Activated effector memory CD4-positive, alpha-beta T cell treated with Interleukin-2 at 50 U/mL for 16 hours (primary cell): Measurements from ENCODE around the gene CAB39.
A peak's percentile ranks its signal among the peaks of the same experiment; 100 is the strongest.
"Not testable (repeated sequence)": the region's sequence is repeated elsewhere in the genome, so short reads cannot be mapped to it uniquely, and the experiment has no call there.

Experiments
- DNase-seq: peaks from one replicate; pipeline ENCODE4 v3.0.0-alpha.2; 2020

The CAB39 gene

DNA sequence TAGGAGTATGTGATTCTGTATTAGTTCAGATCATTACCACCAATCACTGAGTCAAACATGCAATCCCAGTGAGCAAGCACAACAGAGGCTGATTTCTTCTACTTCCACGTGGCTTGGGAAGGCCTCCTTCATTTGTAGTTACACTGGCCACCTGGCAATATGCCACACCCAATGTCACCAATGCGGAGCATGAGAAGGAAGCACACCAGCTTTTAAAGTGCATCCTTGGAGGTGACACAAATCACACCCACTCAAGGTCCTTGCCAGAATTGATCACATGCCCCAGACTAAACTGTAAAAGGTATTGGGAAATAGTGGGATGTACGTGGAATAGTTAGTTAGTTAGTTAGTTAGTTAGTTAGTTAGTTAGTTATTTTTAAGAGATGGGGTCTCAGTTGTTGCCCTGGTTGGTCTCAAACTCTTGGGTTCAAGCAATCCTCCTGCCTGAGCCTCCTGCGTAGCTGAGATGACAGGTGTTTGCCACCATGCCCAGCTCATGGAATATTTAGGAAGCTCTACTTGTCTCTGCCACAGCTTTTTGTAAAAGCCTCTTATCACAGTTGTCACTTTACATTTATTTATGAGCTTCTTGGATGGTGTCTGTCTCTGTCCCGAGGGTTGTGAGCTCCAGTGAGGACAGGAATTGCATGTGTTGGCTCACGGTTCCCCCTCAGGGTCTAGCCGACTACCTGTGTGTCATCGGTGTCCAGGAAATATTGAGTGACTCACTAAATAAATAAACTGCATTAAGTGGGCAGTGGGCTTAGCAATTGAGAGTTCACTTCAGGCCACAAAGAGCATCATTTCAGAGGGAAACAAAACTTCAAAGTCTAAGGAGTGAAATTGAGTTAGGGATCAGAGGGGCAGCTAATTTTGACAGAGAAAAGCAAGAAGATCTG, 28.1 kb upstream of the CAB39 start:
- DNase-seq, result no peak

- DNase-seq, result no peak
Measured at GRCh38 chr2:230685178-230685577, 27.5 kb upstream of the CAB39 start.

DNA sequence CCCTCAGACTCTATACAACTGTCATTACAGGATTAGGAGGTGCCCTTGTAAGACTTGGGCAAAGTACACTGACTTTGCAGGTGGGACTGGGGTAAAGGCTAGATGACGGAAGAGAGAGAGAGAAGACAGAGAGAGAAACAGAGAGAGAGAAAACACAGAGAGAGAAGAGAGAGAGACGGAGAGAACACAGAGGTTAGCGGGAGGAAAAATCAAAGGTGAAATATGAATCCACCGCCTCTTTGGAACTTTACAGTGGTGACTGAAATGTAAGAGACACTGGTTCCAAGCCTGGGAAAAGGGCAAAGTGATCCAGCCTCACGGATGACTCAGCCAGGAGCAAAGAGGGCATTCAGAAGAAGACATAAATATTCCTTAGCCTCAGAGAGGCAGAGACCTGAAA, 25.1 kb upstream of the CAB39 start:
- no peak for DNase-seq

- DNase-seq, result no peak
Measured at GRCh38 chr2:230688490-230688889, 24.2 kb upstream of the CAB39 start.

- no peak for DNase-seq
Measured at GRCh38 chr2:230690439-230690838, 22.2 kb upstream of the CAB39 start.

DNA sequence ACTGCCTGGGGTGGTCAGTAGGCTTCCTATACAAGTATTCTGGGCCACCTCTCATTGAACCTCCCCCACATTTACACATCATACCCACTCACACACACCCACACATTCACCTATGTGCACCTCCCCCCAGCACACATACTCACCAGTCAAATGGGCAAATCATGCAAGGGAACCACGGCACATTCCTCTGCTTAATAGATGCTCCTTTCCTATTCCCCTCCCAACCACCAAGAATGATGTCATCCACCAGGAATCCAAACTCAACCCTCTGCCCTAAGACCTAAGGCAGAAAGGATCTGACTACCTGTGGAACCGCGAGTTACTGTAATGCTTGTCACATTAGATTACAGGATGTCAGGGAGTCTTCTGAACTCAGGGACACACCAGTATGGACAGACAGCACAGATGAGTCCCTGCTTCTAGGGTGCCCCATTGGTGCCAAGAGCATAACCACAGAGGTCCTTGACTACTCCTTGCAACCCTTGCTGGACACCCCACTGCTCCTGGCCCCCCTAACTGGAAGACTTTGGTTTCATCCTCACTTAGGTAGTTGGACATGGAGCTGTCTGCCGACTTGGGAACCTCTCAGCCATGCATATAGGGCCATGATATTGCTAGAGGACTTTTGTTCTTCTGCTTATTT, 21.5 kb upstream of the CAB39 start:
- DNase-seq, result no peak

DNA sequence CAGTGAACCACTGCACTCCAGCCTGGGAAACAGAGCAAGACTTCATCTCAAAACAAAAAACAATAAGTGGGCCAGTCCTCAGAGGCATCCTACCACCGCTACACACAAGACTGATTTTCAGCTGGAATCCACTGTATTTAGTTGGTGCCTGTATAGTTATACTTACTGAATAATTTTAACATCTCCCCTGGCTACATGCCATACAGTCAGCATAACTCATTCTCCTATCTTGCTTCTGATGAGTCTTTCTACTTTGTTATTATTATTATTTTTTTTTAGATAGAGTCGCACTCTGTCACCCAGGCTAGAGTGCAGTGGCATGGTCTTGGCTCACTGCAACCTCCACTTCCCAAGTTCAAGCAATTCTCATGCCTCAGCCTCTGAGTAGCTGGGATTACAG, 19.9 kb upstream of the CAB39 start:
- no peak for DNase-seq

DNA sequence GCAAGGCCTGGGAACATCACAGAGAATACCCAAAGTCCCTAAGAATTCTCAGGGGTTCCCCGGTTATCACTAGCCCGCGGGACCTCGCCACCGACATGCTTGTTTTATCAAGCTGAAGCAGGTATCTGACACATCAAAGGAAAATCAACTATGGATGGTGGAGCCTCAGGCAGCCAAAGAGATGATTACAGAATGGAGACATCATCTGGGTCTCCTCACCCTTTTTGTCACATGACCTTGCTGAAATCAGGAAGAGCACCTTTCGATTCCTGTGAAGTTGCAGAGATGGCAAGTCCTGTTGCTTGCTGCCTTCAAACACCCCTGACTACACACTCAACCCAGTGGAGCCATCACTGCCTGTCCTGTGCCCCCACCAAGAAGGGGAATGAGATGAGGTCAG, 19.2 kb upstream of the CAB39 start:
- DNase-seq, result no peak

- DNase-seq, result no peak
Measured at GRCh38 chr2:230694241-230694640, 18.4 kb upstream of the CAB39 start.

DNA sequence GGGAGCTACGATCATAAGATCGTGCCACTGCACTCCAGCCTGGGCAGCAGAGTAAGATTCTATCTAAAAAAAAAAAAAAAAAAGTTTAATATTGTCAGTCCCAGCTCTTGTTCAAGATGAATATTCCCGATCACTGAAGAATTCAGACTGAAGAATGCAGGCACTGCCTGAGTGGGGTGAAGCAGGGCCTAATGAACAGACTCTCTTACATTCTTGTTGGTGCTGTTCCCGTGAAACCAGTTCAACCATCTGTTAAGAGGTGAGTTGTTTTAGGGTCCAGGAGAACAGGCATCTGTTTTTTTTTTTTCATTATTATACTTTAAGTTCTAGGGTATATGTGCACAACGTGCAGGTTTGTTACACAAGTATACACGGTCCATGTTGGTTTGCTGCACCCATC, 17.1 kb upstream of the CAB39 start:
- no peak for DNase-seq

- no peak for DNase-seq
Measured at GRCh38 chr2:230696670-230697069, 16.0 kb upstream of the CAB39 start.

DNA sequence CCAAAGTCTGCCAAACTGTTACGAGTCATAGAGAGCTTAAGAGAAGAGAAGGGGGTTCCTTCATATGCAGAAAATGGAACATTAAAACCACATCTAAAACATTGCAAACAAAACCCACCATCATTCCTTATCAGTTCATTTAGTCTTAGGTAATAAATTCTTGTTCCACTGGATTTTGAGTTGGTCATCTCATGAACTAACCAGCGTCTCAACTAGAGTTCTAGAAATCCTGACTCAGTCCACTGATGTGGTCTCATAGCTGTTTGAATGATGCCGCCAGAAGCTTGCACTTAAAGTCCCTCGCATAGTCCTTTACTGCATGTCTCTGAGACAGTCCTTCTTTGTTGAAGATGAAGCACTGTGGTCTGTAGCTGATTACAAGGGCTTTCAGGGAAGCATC, 15.0 kb upstream of the CAB39 start:
- DNase-seq, result no peak

GRCh38 chr2:230698753-230699152, 13.9 kb upstream of the CAB39 start:
- DNase-seq, result not testable (repeated sequence)

DNA sequence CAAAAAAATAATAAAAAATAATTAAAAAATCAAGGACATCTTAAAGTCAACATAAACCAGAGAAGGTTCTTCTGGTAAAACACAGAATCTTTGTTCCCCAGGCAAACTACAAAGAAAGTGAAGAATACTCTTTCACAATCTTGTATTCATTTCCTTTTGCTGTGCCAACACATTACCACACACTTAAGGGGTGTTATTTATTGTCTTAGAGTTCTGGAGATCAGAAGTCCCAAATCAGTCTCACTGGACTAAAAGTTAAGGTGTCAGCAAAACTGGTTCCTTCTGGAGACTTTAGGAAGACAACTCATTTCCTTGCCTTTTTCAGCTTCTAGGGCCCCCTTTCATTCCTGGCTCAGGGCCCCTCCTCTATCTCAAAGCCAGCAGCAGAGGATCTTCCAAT, 12.2 kb upstream of the CAB39 start:
- DNase-seq, result no peak

DNA sequence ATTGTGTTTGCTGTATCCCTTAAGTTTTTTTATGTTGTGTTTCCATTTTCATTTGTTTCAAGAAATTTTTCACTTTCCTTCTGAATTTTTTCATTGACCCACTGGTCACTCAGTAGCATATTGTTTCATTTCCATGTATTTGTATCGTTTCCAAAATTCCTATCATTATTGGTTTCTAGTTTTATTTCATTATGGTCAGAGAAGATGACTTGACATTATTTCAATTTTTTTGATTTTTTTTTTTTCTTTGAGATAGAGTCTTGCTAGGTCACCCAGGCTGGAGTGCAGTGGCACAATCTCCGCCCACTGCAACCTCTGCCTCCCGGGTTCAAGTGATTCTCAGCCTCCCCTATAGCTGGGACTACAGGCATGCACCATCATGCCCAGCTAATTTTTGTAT, 11.3 kb upstream of the CAB39 start:
- no peak for DNase-seq

DNA sequence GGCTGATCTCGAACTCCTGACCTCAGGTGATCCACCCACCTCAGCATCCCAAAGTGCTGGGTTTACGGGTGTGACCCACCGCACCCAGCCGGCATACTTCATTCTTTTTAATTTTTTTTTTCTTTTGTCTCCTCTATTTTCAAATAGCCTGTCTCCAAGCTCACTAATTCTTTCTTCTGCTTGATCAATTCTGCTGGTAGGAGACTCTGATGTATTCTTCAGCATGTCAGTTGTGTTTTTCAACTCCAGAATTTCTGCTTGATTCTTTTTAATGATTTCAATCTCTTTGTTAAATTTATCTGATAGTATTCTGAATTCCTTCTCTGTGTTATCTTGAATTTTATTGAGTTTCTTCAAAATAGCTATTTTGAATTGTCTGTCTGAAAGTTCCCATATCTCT, 10.2 kb upstream of the CAB39 start:
- not testable (repeated sequence) for DNase-seq

DNA sequence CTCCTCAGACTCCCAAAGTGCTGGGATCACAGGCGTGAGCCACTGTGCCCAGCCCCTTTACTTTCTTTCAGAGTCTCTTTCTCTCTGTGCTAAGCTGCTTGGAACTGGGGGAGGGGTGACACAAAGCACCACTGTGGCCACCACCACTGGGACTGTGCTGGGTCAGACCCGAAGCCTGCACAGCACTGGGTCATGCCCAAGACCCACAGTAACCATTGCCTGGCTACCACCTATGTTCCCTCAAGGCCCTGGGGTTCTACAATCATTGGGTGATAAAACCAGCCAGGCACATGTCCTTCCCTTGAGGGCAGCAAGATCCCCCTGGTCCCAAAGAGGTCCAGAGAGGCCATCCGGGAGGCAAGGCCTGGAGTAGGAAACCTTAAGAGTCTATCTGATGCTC, 9.1 kb upstream of the CAB39 start:
- DNase-seq, result no peak

DNA sequence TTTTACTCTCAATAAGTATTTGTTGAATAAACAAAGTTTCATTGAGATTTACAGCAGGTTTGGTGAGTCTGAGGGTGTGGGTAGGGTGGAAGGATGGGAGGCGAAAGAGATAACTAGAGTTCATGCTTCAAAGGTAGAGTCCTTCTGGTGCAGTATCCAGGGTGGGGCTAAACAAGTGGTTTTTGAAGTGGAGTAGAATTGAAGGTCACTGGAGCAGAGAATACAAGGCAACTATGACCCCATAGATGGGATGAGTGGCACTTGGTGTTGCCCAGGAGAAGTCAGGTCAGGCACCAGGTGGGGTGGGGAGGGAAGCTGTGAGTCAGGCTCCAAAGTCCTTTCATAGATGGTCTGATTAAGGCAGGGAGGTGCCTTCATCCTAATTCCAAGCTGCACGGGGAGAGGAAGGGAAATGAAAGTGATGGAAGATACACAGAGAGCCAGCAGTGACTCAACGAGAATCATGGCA, 6.6 kb upstream of the CAB39 start:
- no peak for DNase-seq

DNA sequence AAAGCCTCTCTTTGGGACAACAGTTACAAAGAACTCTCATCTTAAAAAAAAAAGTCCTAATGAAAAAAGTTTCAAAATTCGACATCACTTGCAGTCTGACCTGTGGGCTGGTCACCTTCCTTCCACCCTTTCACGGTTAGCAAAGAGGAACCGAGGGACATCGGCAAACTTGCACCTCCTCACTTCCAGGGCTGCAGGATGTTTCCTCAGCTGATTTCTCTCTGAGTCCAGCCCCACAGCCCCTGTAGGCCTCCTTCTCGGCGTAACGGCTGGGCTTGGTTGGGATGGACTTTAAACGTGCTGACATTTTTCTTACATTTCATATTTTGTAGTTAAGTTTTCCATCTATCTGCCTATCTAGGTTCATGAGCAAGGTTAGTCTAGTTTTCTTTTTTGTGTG, 5.7 kb upstream of the CAB39 start:
- DNase-seq, result no peak

DNA sequence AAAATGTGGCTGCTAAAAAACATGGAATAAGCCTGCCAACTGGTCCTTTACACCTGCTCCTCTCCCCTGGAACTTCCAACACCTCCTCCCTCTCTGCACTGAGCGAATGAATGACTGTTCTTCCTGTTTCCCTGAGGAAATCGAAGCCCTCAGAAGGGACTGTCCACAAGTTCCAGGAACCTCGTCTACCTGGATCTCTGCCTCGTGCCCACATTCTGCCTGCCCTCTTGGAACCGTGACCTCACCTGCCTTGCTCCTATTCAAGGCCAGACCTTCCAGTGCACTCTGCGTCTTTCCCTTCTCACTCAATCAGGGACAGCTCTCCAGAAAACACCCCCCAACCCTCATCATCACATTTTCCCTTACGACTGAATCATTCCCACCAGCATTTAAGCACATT, 4.4 kb upstream of the CAB39 start:
- no peak for DNase-seq

GRCh38 chr2:230711224-230711623, 1.4 kb upstream of the CAB39 start:
- no peak for DNase-seq

DNA sequence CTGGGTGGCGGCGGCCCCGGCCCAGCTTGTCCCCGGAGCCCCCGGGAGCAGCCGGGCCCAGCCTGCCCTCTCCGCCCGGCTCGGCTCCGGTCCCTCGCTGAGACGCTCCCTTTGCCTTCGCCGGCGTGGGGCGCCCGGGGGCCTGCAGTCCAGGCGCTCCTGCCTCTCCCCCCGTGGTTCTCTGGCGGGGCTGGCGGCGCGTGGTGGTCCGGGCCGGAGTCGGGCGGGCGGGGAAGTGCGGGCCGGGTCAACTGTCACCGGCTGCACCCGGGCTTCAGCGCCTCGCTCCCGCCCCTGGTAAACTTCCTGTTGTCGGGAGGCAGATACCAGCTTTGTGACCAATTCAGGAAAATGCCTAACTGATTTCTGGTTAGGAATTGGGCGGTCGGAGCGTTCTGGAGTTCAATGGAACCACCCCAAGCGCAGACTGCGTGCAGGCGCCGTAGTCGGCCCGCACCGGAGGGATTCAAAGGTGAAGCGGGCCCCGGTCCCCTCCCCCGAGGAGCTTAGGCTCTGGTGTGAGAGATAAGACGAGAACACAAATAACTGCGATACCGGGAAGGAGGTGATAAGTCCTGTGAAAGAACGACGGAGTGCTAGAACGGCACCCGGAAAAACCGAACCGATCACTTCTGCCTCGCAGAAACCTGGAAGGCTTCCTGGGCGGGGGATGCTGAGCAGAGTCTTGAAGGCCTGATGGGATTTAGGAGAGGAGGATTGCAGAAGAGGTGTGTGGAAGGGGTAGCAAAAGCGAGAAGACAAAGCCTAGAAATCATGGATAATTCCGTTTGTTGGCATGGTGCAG, 891 bp downstream of the CAB39 start:
- peak; percentile 47 for DNase-seq

DNA sequence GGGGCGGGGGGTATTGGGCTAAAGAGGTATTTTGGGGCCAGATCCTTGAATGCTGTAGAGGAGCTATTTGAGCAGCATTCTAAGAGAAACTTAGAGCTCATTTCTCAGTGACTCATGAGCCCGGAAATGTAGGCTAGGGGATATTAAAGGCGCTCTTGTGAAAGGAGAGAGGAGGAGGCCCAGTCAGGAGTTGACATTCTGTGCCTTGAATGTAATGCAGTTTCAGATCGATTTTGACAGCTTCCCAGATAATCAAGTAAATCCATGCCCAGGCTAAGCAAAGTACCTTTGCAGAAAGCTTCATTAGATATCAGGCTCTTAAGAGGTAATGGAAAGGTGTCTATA, 1.5 kb downstream of the CAB39 start:
- DNase-seq, result no peak

- no peak for DNase-seq
Measured at GRCh38 chr2:230715201-230715600, 2.6 kb downstream of the CAB39 start.
